B cell (primary cell): ENCODE measurements around the gene ACOXL. TPM values are rescaled to one million over a fixed set of nuclear protein-coding genes. Genes with fewer than 3 reads are reported as not detected.

Experiments
- ATAC-seq: fragments of 200-7000 bp; cut with Tn5 transposase; one replicate; pipeline ENCODE4 v1.10.0; 2021; ENCODE audit warnings: low read depth, mild to moderate bottlenecking, moderate number of reproducible peaks, moderate library complexity
- CTCF ChIA-PET: fragments of 350-600 bp; sonication (Branson Sonifier 250); formaldehyde crosslinking; loops from one replicate; lab custom pipeline; 2021; ENCODE audit warnings: antibody characterized with exemption, inconsistent platforms; lab: Charles Lee
- POLR2A ChIA-PET: fragments of 350-600 bp; sonication (Branson Sonifier 250); formaldehyde crosslinking; loops from one replicate; lab custom pipeline; 2021; ENCODE audit warnings: antibody characterized with exemption; lab: Charles Lee
- DNase-seq: peaks from one replicate; pipeline ENCODE4 v3.0.0; 2013
- H2AFZ ChIP-seq: 2 replicates; pipeline ENCODE4 v1.6.1; 2012; ENCODE audit warnings: mild to moderate bottlenecking, low read depth, low read length; ENCODE audit not compliant: insufficient read depth, poor library complexity, severe bottlenecking
- H3K27ac ChIP-seq, 2 donors: 1 replicate in 1 of 2; 2 replicates in 1 of 2; pipeline ENCODE4 v1.5.1; 2012 to 2013; ENCODE audit warnings: low read length in 2 of 2, mild to moderate bottlenecking in 2 of 2, moderate library complexity in 1 of 2
- H3K27me3 ChIP-seq, 4 experiments: fragments of 200-600 bp in 1 of 4; sonication (generic) in 1 of 4; replicated peaks in 1 of 4; 1 replicate in 2 of 4; 2 replicates in 2 of 4; pipeline versions ENCODE4 v1.6.1 to v1.7.0; 2013 to 2016; ENCODE audit warnings: low read length in 3 of 4, mild to moderate bottlenecking in 2 of 4, mixed read lengths in 1 of 4, moderate library complexity in 1 of 4; ENCODE audit not compliant: insufficient read depth in 4 of 4, control insufficient read depth in 3 of 4; ENCODE audit errors: control extremely low read depth in 1 of 4
- H3K36me3 ChIP-seq, 2 experiments: replicated peaks in 1 of 2; 1 replicate in 1 of 2; 2 replicates in 1 of 2; pipeline versions ENCODE4 v1.6.1 to v1.7.1; 2013; ENCODE audit warnings: low read length in 1 of 2; ENCODE audit not compliant: insufficient read depth in 2 of 2, control insufficient read depth in 1 of 2; ENCODE audit errors: control extremely low read depth in 1 of 2, extremely low read depth in 1 of 2
- H3K4me1 ChIP-seq, 2 donors: fragments of 200-600 bp in 1 of 2; sonication (generic) in 1 of 2; 1 replicate in 1 of 2; 2 replicates in 1 of 2; pipeline versions ENCODE4 v1.5.1 to v1.6.1; 2013 to 2017; ENCODE audit warnings: low read length in 2 of 2; ENCODE audit not compliant: control insufficient read depth in 2 of 2, insufficient read depth in 2 of 2
- H3K4me2 ChIP-seq: replicated peaks from 2 replicates; pipeline ENCODE3; 2012; ENCODE audit warnings: mild to moderate bottlenecking, low read depth, low read length; ENCODE audit not compliant: poor library complexity, severe bottlenecking
- H3K4me3 ChIP-seq, 5 experiments: fragments of 200-600 bp in 1 of 5; sonication (generic) in 1 of 5; 1 replicate in 3 of 5; 2 replicates in 2 of 5; pipeline versions ENCODE4 v1.5.1 to v1.7.0; 2011 to 2016; ENCODE audit warnings: low read length in 4 of 5, mild to moderate bottlenecking in 4 of 5, low read depth in 2 of 5, control low read depth in 1 of 5, moderate library complexity in 1 of 5; ENCODE audit not compliant: insufficient read depth in 1 of 5; ENCODE audit errors: control extremely low read depth in 1 of 5, extremely low read depth in 1 of 5
- H3K79me2 ChIP-seq: fragments of 200-600 bp; sonication (generic); one replicate; pipeline ENCODE4 v1.6.0; 2016; ENCODE audit warnings: low read length; ENCODE audit not compliant: control insufficient read depth, insufficient read depth
- H3K9ac ChIP-seq: fragments of 200-600 bp; sonication (generic); 2 replicates; pipeline ENCODE4 v1.6.1; 2017; ENCODE audit warnings: mild to moderate bottlenecking, low read length, moderate library complexity
- H3K9me3 ChIP-seq, 3 donors: one replicate each; pipeline versions ENCODE4 v1.6.1 to v1.7.1; 2013; ENCODE audit warnings: low read length in 2 of 3; ENCODE audit not compliant: control insufficient read depth in 2 of 3, insufficient read depth in 1 of 3; ENCODE audit errors: control extremely low read depth in 1 of 3
- H4K20me1 ChIP-seq: 2 replicates; pipeline ENCODE4 v1.6.0; 2012; ENCODE audit warnings: mild to moderate bottlenecking, low read length; ENCODE audit not compliant: insufficient read depth, control insufficient read depth, poor library complexity, severe bottlenecking
- H3K27ac Mint-ChIP-seq: one replicate; pipeline ENCODE4 v1.8.0; 2021; ENCODE audit warnings: mixed read lengths
- H3K27me3 Mint-ChIP-seq: one replicate; pipeline ENCODE4 v1.8.0; 2021; ENCODE audit warnings: mixed read lengths
- H3K4me1 Mint-ChIP-seq: one replicate; pipeline ENCODE4 v1.8.0; 2021; ENCODE audit warnings: mixed read lengths
- H3K4me3 Mint-ChIP-seq: one replicate; pipeline ENCODE4 v1.8.0; 2021; ENCODE audit warnings: mixed read lengths
- H3K9me3 Mint-ChIP-seq: one replicate; pipeline ENCODE4 v1.8.0; 2022; ENCODE audit warnings: mixed read lengths; ENCODE audit not compliant: insufficient read depth
- CTCF ChIP-seq: fragments of 200-600 bp; IDR thresholded peaks from one replicate; pipeline ENCODE4 v1.8.0; 2022; ENCODE audit warnings: antibody characterized with exemption, mild to moderate bottlenecking
- EZH2 ChIP-seq: IDR thresholded peaks from 2 replicates; pipeline ENCODE4 v1.6.1; 2012; ENCODE audit warnings: borderline replicate concordance, low read depth, mild to moderate bottlenecking, moderate library complexity, low read length; ENCODE audit not compliant: insufficient read depth, poor library complexity, severe bottlenecking
- WGBS: methylation state at CpG from one replicate; pipeline ENCODE4 v1.1.5; 2013; ENCODE audit warnings: missing lambda C conversion rate; ENCODE audit not compliant: insufficient coverage; 5-methylcytosine and 5-hydroxymethylcytosine counted together
- intact Hi-C: fragments of 100-400 bp; cut with micrococcal nuclease; formaldehyde crosslinking; loops from one replicate; pipeline ENCODE4 v1.10.0; 2022
- polyA plus RNA-seq: library from polyadenylated mRNA; depleted of rRNA; stranded (reverse); fragments of >200 nt; gene quantifications from 2 replicates; pipeline ENCODE4 v1.2.3, GENCODE V29; 2012
- total RNA-seq, 2 donors: library from RNA; stranded (reverse); fragments of 120-200 nt in 1 of 2; gene quantifications; 1 replicate in 1 of 2; 2 replicates in 1 of 2; pipeline versions ENCODE4 v1.2.3 to v1.2.4, GENCODE V29; 2013 to 2022

ACOXL gene
- total and polyA plus RNA-seq, 2 donors (not counting 1 experiment from before 2014, with no cell fraction given) = 0.06 TPM; not detected in 1

GRCh38 chr2:111095434-111095833 lies 363.1 kb downstream of the ACOXL start:
- intact Hi-C loops = no loop called here
- Histone ChIP-seq H3K79me2 (no peaks in the 10 kb centered on the region), H3K9me3 (peaks cover 0 to 1% (median 0%) of the 10 kb centered on the region in 3 donors), H3K4me3 (no peak overlapping the region), H3K9ac (no peak overlapping the region), H4K20me1 (no peaks in the 10 kb centered on the region), H3K4me2 (no peak overlapping the region), H3K36me3 (no peaks in the 10 kb centered on the region), H3K4me1 (peaks cover 0 to 3% of the 10 kb centered on the region in 2 donors), H2AFZ (no peak overlapping the region), H3K27ac (no peak overlapping the region), H3K27me3 (peaks cover 0 to 5% (median 2%) of the 10 kb centered on the region in 4 experiments)
- ChIA-PET POLR2A (no interaction called here), CTCF (no interaction called here)
- H3K27me3 Mint-ChIP-seq = peaks cover 10% of the 10 kb centered on the region
- no peak for ATAC-seq
- no peak overlapping the region for H3K4me3 Mint-ChIP-seq
- TF ChIP-seq EZH2 (no peak), CTCF (no peak)
- H3K27ac Mint-ChIP-seq = no peak overlapping the region
- H3K9me3 Mint-ChIP-seq = no peaks in the 10 kb centered on the region
- no peaks in the 10 kb centered on the region for H3K4me1 Mint-ChIP-seq
- WGBS = 94% methylated on average over 8 of the region's 8 CpGs
- DNase-seq = no peak

DNA sequence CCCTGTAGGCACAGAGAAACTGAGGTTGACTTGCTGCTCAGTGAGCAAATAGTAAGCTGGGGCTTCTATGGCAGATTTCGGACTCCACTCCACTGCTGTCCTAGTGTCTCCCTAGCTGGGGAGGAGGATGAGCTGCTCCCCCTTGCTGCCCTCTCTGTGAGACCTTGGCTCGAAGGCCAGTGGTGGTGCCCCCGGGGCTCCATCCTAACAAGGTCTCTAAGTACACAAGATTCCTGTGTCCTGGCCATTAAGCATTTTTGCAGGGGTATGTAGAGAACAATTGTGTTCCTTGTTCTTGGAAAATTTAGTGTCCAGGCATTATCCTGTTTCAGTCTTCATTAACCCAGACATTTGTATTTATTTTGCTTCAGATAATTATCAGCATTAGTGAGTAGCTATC lies 367.0 kb downstream of the ACOXL start:
- Histone ChIP-seq H3K79me2 (no peaks in the 10 kb centered on the region), H4K20me1 (no peaks in the 10 kb centered on the region), H3K4me3 (no peak overlapping the region), H3K27me3 (no peaks in the 10 kb centered on the region), H3K4me2 (no peak overlapping the region), H3K4me1 (peaks cover 0 to 9% of the 10 kb centered on the region in 2 donors), H3K27ac (no peak overlapping the region), H2AFZ (no peak overlapping the region), H3K9ac (no peak overlapping the region), H3K9me3 (no peaks in the 10 kb centered on the region), H3K36me3 (no peaks in the 10 kb centered on the region)
- intact Hi-C loops = no loop called here
- Mint-ChIP-seq H3K27me3 (no peaks in the 10 kb centered on the region), H3K27ac (no peak overlapping the region), H3K9me3 (no peaks in the 10 kb centered on the region), H3K4me1 (peaks cover 6% of the 10 kb centered on the region), H3K4me3 (no peak overlapping the region)
- no CpG with 5 or more reads among the region's 3 CpGs for WGBS
- no peak for ATAC-seq
- TF ChIP-seq EZH2 = no peak
- ChIA-PET POLR2A (no interaction called here), CTCF (interaction anchor here (1.2 kb wide), 1 partner anchor 42 kb away, joined by 4 read pairs; no protein-coding TSS in a partner anchor)
- no peak for DNase-seq
